GM10847 (cell line): Measurements from ENCODE around the gene CEBPB.

ENCODE experiments used
- POLR2A ChIP-seq: IDR thresholded peaks from 2 replicates; pipeline ENCODE4 v1.6.1; 2011; ENCODE audit not compliant: insufficient read length; ENCODE audit errors: extremely low read depth

CEBPB gene

GRCh38 chr20:50190251-50191064 lies at the start of gene CEBPB:
TSS of gene CEBPB (plus strand) at chr20:50190830. CDS start at chr20:50191034, 204 bp downstream.
- TF ChIP-seq POLR2A: peak; percentile 61

GRCh38 chr20:50141018-50141675 lies 49.5 kb upstream of the CEBPB start:
- TF ChIP-seq POLR2A: no peak

- TF ChIP-seq POLR2A: no peak
These were observed 48.6 kb upstream of the CEBPB start for GRCh38 chr20:50141811-50142561.

GRCh38 chr20:50142812-50143211 lies 47.8 kb upstream of the CEBPB start:
- no peak for TF ChIP-seq POLR2A

GRCh38 chr20:50144362-50144761 lies 46.3 kb upstream of the CEBPB start:
- no peak for TF ChIP-seq POLR2A

- TF ChIP-seq POLR2A: no peak
These were observed 45.1 kb upstream of the CEBPB start for GRCh38 chr20:50145566-50145965.

GRCh38 chr20:50146214-50146613 lies 44.4 kb upstream of the CEBPB start:
- TF ChIP-seq POLR2A: no peak

- peak; percentile 25 for TF ChIP-seq POLR2A
These were observed 43.6 kb upstream of the CEBPB start for GRCh38 chr20:50146732-50147662.

- TF ChIP-seq POLR2A: no peak
These were observed 41.0 kb upstream of the CEBPB start for GRCh38 chr20:50149481-50150254.

- no peak for TF ChIP-seq POLR2A
These were observed 39.4 kb upstream of the CEBPB start for GRCh38 chr20:50151034-50151743.

- TF ChIP-seq POLR2A: no peak
These were observed 38.1 kb upstream of the CEBPB start for GRCh38 chr20:50152394-50153152.

- no peak for TF ChIP-seq POLR2A
These were observed 37.5 kb upstream of the CEBPB start for GRCh38 chr20:50153153-50153499.

- peak; percentile 71 for TF ChIP-seq POLR2A
These were observed 36.9 kb upstream of the CEBPB start, which contains the start of gene PEDS1 for GRCh38 chr20:50153500-50154377. TSS of gene PEDS1 (minus strand) at chr20:50153723. CDS start at chr20:50153637, 86 bp downstream.
